Right forelimb (tissue), 1 donor: Measurements from ENCODE around the gene FOXL3.
A peak's percentile ranks its signal among the peaks of the same experiment; 100 is the strongest.

Experiments
- DNase-seq: peaks from one replicate; pipeline ENCODE4 v3.0.0-alpha.2; 2018

The FOXL3 gene

GRCh38 chr7:255721-256361 lies 34.1 kb upstream of the FOXL3 start:
- no peak for DNase-seq

- DNase-seq: no peak
These were observed 33.5 kb upstream of the FOXL3 start for GRCh38 chr7:256461-256940.

GRCh38 chr7:256981-257646 lies 32.9 kb upstream of the FOXL3 start:
- DNase-seq: no peak

- DNase-seq: no peak
These were observed 32.4 kb upstream of the FOXL3 start for GRCh38 chr7:257647-257992.

GRCh38 chr7:258476-259190 lies 31.3 kb upstream of the FOXL3 start:
- no peak for DNase-seq

- peak; percentile 11 for DNase-seq
These were observed 30.8 kb upstream of the FOXL3 start for GRCh38 chr7:259191-259505.

- DNase-seq: peak; percentile 37
These were observed 30.1 kb upstream of the FOXL3 start for GRCh38 chr7:259751-260405.

GRCh38 chr7:260441-261281 lies 29.3 kb upstream of the FOXL3 start:
- peak; percentile 37 for DNase-seq

- DNase-seq: peak; percentile 33
These were observed 28.4 kb upstream of the FOXL3 start for GRCh38 chr7:261341-262250.

GRCh38 chr7:262251-262572 lies 27.8 kb upstream of the FOXL3 start:
- DNase-seq: no peak

GRCh38 chr7:262631-263311 lies 27.2 kb upstream of the FOXL3 start:
- DNase-seq: peak; percentile 10

- peak; percentile 39 for DNase-seq
These were observed 26.3 kb upstream of the FOXL3 start for GRCh38 chr7:263483-264351.

- peak; percentile 43 for DNase-seq
These were observed 25.3 kb upstream of the FOXL3 start for GRCh38 chr7:264541-265191.

GRCh38 chr7:265192-265997 lies 24.6 kb upstream of the FOXL3 start:
- peak; percentile 46 for DNase-seq

GRCh38 chr7:265998-266850 lies 23.7 kb upstream of the FOXL3 start:
- peak; percentile 50 for DNase-seq

GRCh38 chr7:266851-267840 lies 22.8 kb upstream of the FOXL3 start:
- peak; percentile 45 for DNase-seq
